Mesenchymal stem cell (in vitro differentiated cells and primary cell): ENCODE data around the gene NAT9.

Experiments used
- DNase-seq: peaks from one replicate; pipeline ENCODE4 v3.0.0-alpha.2; 2013
- H2AFZ ChIP-seq: one replicate; pipeline ENCODE4 v1.6.1; 2013; ENCODE audit warnings: low read depth, mild to moderate bottlenecking, control low read depth, inconsistent platforms, low read length, moderate library complexity
- H2AK5ac ChIP-seq: 2 replicates; pipeline ENCODE4 v1.6.1; 2013; ENCODE audit warnings: low read length, moderate library complexity, mild to moderate bottlenecking, inconsistent platforms; ENCODE audit not compliant: severe bottlenecking
- H2BK120ac ChIP-seq: one replicate; pipeline ENCODE4 v1.6.1; 2013; ENCODE audit warnings: low read depth, mild to moderate bottlenecking, inconsistent platforms, low read length, moderate library complexity
- H2BK12ac ChIP-seq, 2 experiments: one replicate each; pipeline ENCODE4 v1.6.1; 2013; ENCODE audit warnings: inconsistent platforms in 2 of 2, low read length in 2 of 2, mild to moderate bottlenecking in 2 of 2, moderate library complexity in 2 of 2, control low read depth in 1 of 2
- H2BK15ac ChIP-seq: one replicate; pipeline ENCODE4 v1.6.1; 2013; ENCODE audit warnings: mild to moderate bottlenecking, low read depth, inconsistent platforms; ENCODE audit not compliant: poor library complexity, severe bottlenecking
- H2BK5ac ChIP-seq: 2 replicates; pipeline ENCODE4 v1.6.1; 2013; ENCODE audit warnings: low read depth, mild to moderate bottlenecking, low read length, control low read depth, inconsistent platforms; ENCODE audit not compliant: poor library complexity, severe bottlenecking
- H3K14ac ChIP-seq, 2 experiments: one replicate each; pipeline ENCODE4 v1.6.1; 2013; ENCODE audit warnings: inconsistent platforms in 2 of 2, low read length in 2 of 2, control low read depth in 1 of 2, mild to moderate bottlenecking in 1 of 2, moderate library complexity in 1 of 2
- H3K18ac ChIP-seq, 2 experiments: one replicate each; pipeline ENCODE4 v1.6.1; 2013; ENCODE audit warnings: inconsistent platforms in 2 of 2, low read length in 2 of 2, control low read depth in 1 of 2, low read depth in 1 of 2, mild to moderate bottlenecking in 1 of 2
- H3K23ac ChIP-seq, 2 experiments: one replicate each; pipeline ENCODE4 v1.6.1; 2013; ENCODE audit warnings: inconsistent platforms in 2 of 2, low read length in 2 of 2, mild to moderate bottlenecking in 2 of 2, moderate library complexity in 2 of 2, control low read depth in 1 of 2
- H3K27ac ChIP-seq: 2 replicates; pipeline ENCODE4 v1.5.1; 2013; ENCODE audit warnings: mild to moderate bottlenecking, moderate library complexity, low read length, control low read depth, inconsistent platforms; ENCODE audit not compliant: poor library complexity, severe bottlenecking
- H3K27me3 ChIP-seq, 2 experiments: 2 replicates each; pipeline versions ENCODE4 v1.6.1 to v1.7.0; 2013; ENCODE audit warnings: low read length in 2 of 2, mild to moderate bottlenecking in 2 of 2, moderate library complexity in 2 of 2, control low read depth in 1 of 2, inconsistent platforms in 1 of 2; ENCODE audit not compliant: control insufficient read depth in 1 of 2, insufficient read depth in 1 of 2
- H3K36me3 ChIP-seq, 2 experiments: 2 replicates each; pipeline versions ENCODE4 v1.6.1 to v1.7.0; 2013; ENCODE audit warnings: low read length in 2 of 2, control low read depth in 1 of 2, inconsistent platforms in 1 of 2, low read depth in 1 of 2, mild to moderate bottlenecking in 1 of 2; ENCODE audit not compliant: insufficient read depth in 2 of 2, control insufficient read depth in 1 of 2
- H3K4ac ChIP-seq, 2 experiments: one replicate each; pipeline ENCODE4 v1.6.1; 2013; ENCODE audit warnings: inconsistent platforms in 2 of 2, low read length in 2 of 2, mild to moderate bottlenecking in 2 of 2, moderate library complexity in 2 of 2, control low read depth in 1 of 2, low read depth in 1 of 2
- H3K4me1 ChIP-seq: 2 replicates; pipeline ENCODE4 v1.6.1; 2013; ENCODE audit warnings: low read depth, low read length, control low read depth; ENCODE audit not compliant: control insufficient read depth, insufficient read depth
- H3K4me2 ChIP-seq: 2 replicates; pipeline ENCODE4 v1.6.1; 2013; ENCODE audit warnings: low read length, mild to moderate bottlenecking, inconsistent platforms; ENCODE audit not compliant: poor library complexity, severe bottlenecking
- H3K4me3 ChIP-seq, 2 experiments: 2 replicates each; pipeline versions ENCODE4 v1.5.1 to v1.7.0; 2013; ENCODE audit warnings: low read length in 2 of 2, mild to moderate bottlenecking in 2 of 2, control low read depth in 1 of 2, low read depth in 1 of 2; ENCODE audit not compliant: insufficient read depth in 1 of 2
- H3K79me1 ChIP-seq: replicated peaks from 2 replicates; pipeline ENCODE4 v1.6.1; 2013; ENCODE audit warnings: mild to moderate bottlenecking, control low read depth, low read length, inconsistent platforms; ENCODE audit not compliant: poor library complexity, severe bottlenecking
- H3K9ac ChIP-seq: 2 replicates; pipeline ENCODE4 v1.7.0; 2013; ENCODE audit warnings: mild to moderate bottlenecking, low read length, moderate library complexity
- H3K9me3 ChIP-seq: 2 replicates; pipeline ENCODE4 v1.7.0; 2013; ENCODE audit warnings: mild to moderate bottlenecking, low read length; ENCODE audit not compliant: control insufficient read depth
- H4K8ac ChIP-seq: one replicate; pipeline ENCODE4 v1.6.1; 2013; ENCODE audit warnings: inconsistent platforms, mild to moderate bottlenecking, low read length, moderate library complexity
- H4K91ac ChIP-seq: one replicate; pipeline ENCODE4 v1.6.1; 2013; ENCODE audit warnings: mild to moderate bottlenecking, low read length, inconsistent platforms
- WGBS: methylation state at CpG from one replicate; pipeline ENCODE4 v1.1.7; 2013; ENCODE audit warnings: mixed read lengths; 5-methylcytosine and 5-hydroxymethylcytosine counted together

The NAT9 gene

GRCh38 chr17:74752415-74752814 is 23.7 kb downstream of the NAT9 start:
- 89% methylated on average over 9 of the region's 9 CpGs for WGBS
- Histone ChIP-seq H3K23ac (no peak overlapping the region), H2BK12ac (no peak overlapping the region), H3K27me3 (peaks cover 0 to 3% of the 10 kb centered on the region in 2 experiments), H3K4me1 (peaks cover 42% of the 10 kb centered on the region), H2BK120ac (no peak overlapping the region), H3K9ac (no peak overlapping the region), H2BK5ac (no peak overlapping the region), H3K4ac (no peak overlapping the region), H3K18ac (no peak overlapping the region), H2AFZ (no peak overlapping the region), H3K79me1 (peaks cover 31% of the 10 kb centered on the region), H3K4me2 (no peak overlapping the region), H4K91ac (no peak overlapping the region), H2AK5ac (no peak overlapping the region), H3K27ac (no peak overlapping the region), H4K8ac (no peak overlapping the region), H3K9me3 (no peaks in the 10 kb centered on the region), H3K14ac (no peak overlapping the region), H3K4me3 (no peak overlapping the region), H3K36me3 (peaks cover 0 to 22% of the 10 kb centered on the region in 2 experiments), H2BK15ac (no peak overlapping the region)
- no peak for DNase-seq

- Histone ChIP-seq H3K9me3 (no peaks in the 10 kb centered on the region), H2BK12ac (peak overlapping the region; percentile 57 to 65), H2AK5ac (peak overlapping the region; percentile 54), H3K14ac (peak overlapping the region in 1 of 2 experiments; percentile 76), H2AFZ (no peak overlapping the region), H3K27me3 (peaks cover 0 to 3% of the 10 kb centered on the region in 2 experiments), H2BK5ac (no peak overlapping the region), H4K91ac (peak overlapping the region; percentile 83), H3K4ac (peak overlapping the region; percentile 34 to 85), H3K9ac (no peak overlapping the region), H3K18ac (peak overlapping the region in 1 of 2 experiments; percentile 67), H3K27ac (peak overlapping the region; percentile 54), H3K4me2 (peak overlapping the region; percentile 92), H3K4me3 (peak overlapping the region; percentile 75 to 87), H2BK15ac (peak overlapping the region; percentile 13), H4K8ac (peak overlapping the region; percentile 77), H3K4me1 (peaks cover 40% of the 10 kb centered on the region), H3K23ac (peak overlapping the region in 1 of 2 experiments; percentile 10), H3K79me1 (peaks cover 23% of the 10 kb centered on the region), H2BK120ac (no peak overlapping the region), H3K36me3 (peaks cover 0 to 21% of the 10 kb centered on the region in 2 experiments)
- WGBS, result 68% methylated on average over 13 of the region's 13 CpGs
- no peak for DNase-seq
These were observed 25.6 kb downstream of the NAT9 start for GRCh38 chr17:74750327-74751069.

- H4K8ac ChIP-seq, result peak overlapping the region; percentile 77
- H2AK5ac ChIP-seq, result peak overlapping the region; percentile 54
- no peaks in the 10 kb centered on the region for H3K9me3 ChIP-seq
- peaks cover 0 to 3% of the 10 kb centered on the region in 2 experiments for H3K27me3 ChIP-seq
- peaks cover 18% of the 10 kb centered on the region for H3K79me1 ChIP-seq
- peak overlapping the region; percentile 83 for H4K91ac ChIP-seq
- peak overlapping the region in 1 of 2 experiments; percentile 65 for H2BK12ac ChIP-seq
- peak overlapping the region; percentile 92 for H3K4me2 ChIP-seq
- H2AFZ ChIP-seq, result no peak overlapping the region
- H3K14ac ChIP-seq, result peak overlapping the region in 1 of 2 experiments; percentile 76
- 59% methylated on average over 5 of the region's 6 CpGs for WGBS
- peak overlapping the region; percentile 71 for H3K9ac ChIP-seq
- H3K27ac ChIP-seq, result peak overlapping the region; percentile 54
- peak overlapping the region; percentile 34 to 85 for H3K4ac ChIP-seq
- H3K18ac ChIP-seq, result peak overlapping the region in 1 of 2 experiments; percentile 67
- no peak overlapping the region for H2BK5ac ChIP-seq
- no peak overlapping the region for H3K23ac ChIP-seq
- no peak overlapping the region for H2BK15ac ChIP-seq
- DNase-seq, result no peak
- no peak overlapping the region for H2BK120ac ChIP-seq
- peaks cover 41% of the 10 kb centered on the region for H3K4me1 ChIP-seq
- H3K36me3 ChIP-seq, result peaks cover 0 to 16% of the 10 kb centered on the region in 2 experiments
- H3K4me3 ChIP-seq, result peak overlapping the region; percentile 75 to 87
These were observed 26.2 kb downstream of the NAT9 start for GRCh38 chr17:74750039-74750326.

GRCh38 chr17:74749279-74750038 is 26.7 kb downstream of the NAT9 start:
- peak overlapping the region; percentile 71 for H3K9ac ChIP-seq
- H3K18ac ChIP-seq, result peak overlapping the region; percentile 79 to 87
- H2AK5ac ChIP-seq, result no peak overlapping the region
- peaks cover 0 to 14% of the 10 kb centered on the region in 2 experiments for H3K36me3 ChIP-seq
- H2BK5ac ChIP-seq, result peak overlapping the region; percentile 46
- H3K79me1 ChIP-seq, result peaks cover 15% of the 10 kb centered on the region
- H3K27me3 ChIP-seq, result peaks cover 0 to 3% of the 10 kb centered on the region in 2 experiments
- H2AFZ ChIP-seq, result peak overlapping the region; percentile 24
- DNase-seq, result peak; percentile 61
- H3K4me3 ChIP-seq, result peak overlapping the region; percentile 75 to 87
- peak overlapping the region; percentile 38 for H4K8ac ChIP-seq
- peak overlapping the region; percentile 36 for H2BK120ac ChIP-seq
- peak overlapping the region; percentile 2 for H2BK15ac ChIP-seq
- peak overlapping the region in 1 of 2 experiments; percentile 94 for H3K14ac ChIP-seq
- H3K4me1 ChIP-seq, result peaks cover 41% of the 10 kb centered on the region
- peak overlapping the region; percentile 37 to 83 for H3K23ac ChIP-seq
- H2BK12ac ChIP-seq, result peak overlapping the region in 1 of 2 experiments; percentile 80
- peak overlapping the region; percentile 92 for H3K4me2 ChIP-seq
- H4K91ac ChIP-seq, result peak overlapping the region; percentile 14
- H3K27ac ChIP-seq, result peak overlapping the region; percentile 61
- no peaks in the 10 kb centered on the region for H3K9me3 ChIP-seq
- peak overlapping the region; percentile 44 to 70 for H3K4ac ChIP-seq
- WGBS, result under 1% methylated on average over 41 of the region's 46 CpGs
